CD4-positive, alpha-beta T cell treated with Interleukin-6 at 100 ng/mL for 8 hours (primary cell): ENCODE results near the gene ITGB1BP1.
A peak's percentile ranks its signal among the peaks of the same experiment; 100 is the strongest.

Source experiments
- DNase-seq: peaks from one replicate; pipeline ENCODE4 v3.0.0-alpha.2; 2020; ENCODE audit warnings: mixed read lengths, low spot score

ITGB1BP1 gene

GRCh38 chr2:9423100-9423921 is at the start of gene ITGB1BP1, which contains the start of gene CPSF3:
Gene ITGB1BP1, minus strand, starts transcription at chr2:9423528. Its CDS starts 4,831 bp downstream, at chr2:9418697.
Gene CPSF3, plus strand, starts transcription at chr2:9423654. Its CDS starts 120 bp downstream, at chr2:9423774.
- DNase-seq = peak; percentile 96

GRCh38 chr2:9472511-9472910 is 49.2 kb upstream of the ITGB1BP1 start:
- DNase-seq = no peak

- no peak for DNase-seq
Measured at GRCh38 chr2:9471206-9471605, 47.9 kb upstream of the ITGB1BP1 start.

- no peak for DNase-seq
Measured at GRCh38 chr2:9467687-9468086, 44.4 kb upstream of the ITGB1BP1 start.

- no peak for DNase-seq
Measured at GRCh38 chr2:9466147-9466683, 42.9 kb upstream of the ITGB1BP1 start.

- no peak for DNase-seq
Measured at GRCh38 chr2:9465170-9465569, 41.8 kb upstream of the ITGB1BP1 start.

GRCh38 chr2:9463698-9464034 is 40.3 kb upstream of the ITGB1BP1 start:
- no peak for DNase-seq

- no peak for DNase-seq
Measured at GRCh38 chr2:9462886-9463697, 39.8 kb upstream of the ITGB1BP1 start.

- DNase-seq = no peak
Measured at GRCh38 chr2:9462313-9462712, 39.0 kb upstream of the ITGB1BP1 start.

- no peak for DNase-seq
Measured at GRCh38 chr2:9461079-9461478, 37.8 kb upstream of the ITGB1BP1 start.

GRCh38 chr2:9460441-9461017 is 37.2 kb upstream of the ITGB1BP1 start:
- DNase-seq = no peak

- no peak for DNase-seq
Measured at GRCh38 chr2:9451231-9451630, 27.9 kb upstream of the ITGB1BP1 start.

GRCh38 chr2:9445089-9445488 is 21.8 kb upstream of the ITGB1BP1 start:
- DNase-seq = no peak

- no peak for DNase-seq
Measured at GRCh38 chr2:9443526-9443925, 20.2 kb upstream of the ITGB1BP1 start.

GRCh38 chr2:9441556-9441955 is 18.2 kb upstream of the ITGB1BP1 start:
- DNase-seq = no peak

GRCh38 chr2:9440058-9440727 is 16.9 kb upstream of the ITGB1BP1 start:
- DNase-seq = no peak

- DNase-seq = no peak
Measured at GRCh38 chr2:9439536-9439935, 16.2 kb upstream of the ITGB1BP1 start.

- DNase-seq = no peak
Measured at GRCh38 chr2:9434489-9434888, 11.2 kb upstream of the ITGB1BP1 start.

GRCh38 chr2:9430316-9431293 is 7.3 kb upstream of the ITGB1BP1 start:
- no peak for DNase-seq

GRCh38 chr2:9428965-9429577 is 5.7 kb upstream of the ITGB1BP1 start:
- no peak for DNase-seq
